ENCODE results near the gene DCAKD. TPM values are rescaled to one million over a fixed set of nuclear protein-coding genes. Genes with fewer than 3 reads are reported as not detected.

The DCAKD gene
- total RNA-seq, 3 donors from 2014 or later = 17.3 to 21.1 (median 19.1) TPM

GRCh38 chr17:45050481-45051059 lies 862 bp downstream of the DCAKD start:
- Mint-ChIP-seq H3K4me3 (peak overlapping the region; percentile 88), H3K27me3 (ENCODE audit: low read depth) (no peaks in the 10 kb centered on the region), H3K36me3 (ENCODE audit: insufficient read depth) (peaks cover 2% of the 10 kb centered on the region), H3K9me3 (no peaks in the 10 kb centered on the region), H3K4me1 (ENCODE audit: low read depth) (peaks cover 36% of the 10 kb centered on the region)
- DNase-seq = peak; percentile 38
- ATAC-seq = peak; percentile 22 to 24

GRCh38 chr17:45048795-45049563 lies 2.5 kb downstream of the DCAKD start:
- ATAC-seq (no peak), DNase-seq (no peak)
- peaks cover 2% of the 10 kb centered on the region for H3K36me3 Mint-ChIP-seq (ENCODE audit: insufficient read depth)
- H3K9me3 Mint-ChIP-seq = no peaks in the 10 kb centered on the region
- H3K27me3 Mint-ChIP-seq (ENCODE audit: low read depth) = no peaks in the 10 kb centered on the region
- peaks cover 35% of the 10 kb centered on the region for H3K4me1 Mint-ChIP-seq (ENCODE audit: low read depth)
- H3K4me3 Mint-ChIP-seq = peak overlapping the region; percentile 33

GRCh38 chr17:45046537-45047125 lies 4.8 kb downstream of the DCAKD start:
- Mint-ChIP-seq H3K36me3 (ENCODE audit: insufficient read depth) (peaks cover 2% of the 10 kb centered on the region), H3K27me3 (ENCODE audit: low read depth) (no peaks in the 10 kb centered on the region), H3K9me3 (no peaks in the 10 kb centered on the region), H3K4me3 (no peak overlapping the region), H3K4me1 (ENCODE audit: low read depth) (peaks cover 39% of the 10 kb centered on the region)
- ATAC-seq = no peak
- DNase-seq = no peak

GRCh38 chr17:45043813-45044540 lies 7.5 kb downstream of the DCAKD start:
- Mint-ChIP-seq H3K4me3 (no peak overlapping the region), H3K27me3 (ENCODE audit: low read depth) (no peaks in the 10 kb centered on the region), H3K9me3 (no peaks in the 10 kb centered on the region), H3K4me1 (ENCODE audit: low read depth) (peaks cover 25% of the 10 kb centered on the region), H3K36me3 (ENCODE audit: insufficient read depth) (peaks cover 2% of the 10 kb centered on the region)
- no peak for ATAC-seq
- DNase-seq = no peak

- DNase-seq (no peak), ATAC-seq (no peak)
- Mint-ChIP-seq H3K27me3 (ENCODE audit: low read depth) (no peaks in the 10 kb centered on the region), H3K36me3 (ENCODE audit: insufficient read depth) (peaks cover 2% of the 10 kb centered on the region), H3K4me1 (ENCODE audit: low read depth) (peaks cover 20% of the 10 kb centered on the region), H3K4me3 (no peak overlapping the region), H3K9me3 (no peaks in the 10 kb centered on the region)
These were observed 8.9 kb downstream of the DCAKD start for GRCh38 chr17:45042346-45043120.

GRCh38 chr17:45040459-45040858 lies 11.0 kb downstream of the DCAKD start:
- H3K4me1 Mint-ChIP-seq (ENCODE audit: low read depth) = peaks cover 11% of the 10 kb centered on the region
- DNase-seq (no peak), ATAC-seq (no peak)
- H3K4me3 Mint-ChIP-seq = no peak overlapping the region
- H3K27me3 Mint-ChIP-seq (ENCODE audit: low read depth) = no peaks in the 10 kb centered on the region
- H3K36me3 Mint-ChIP-seq (ENCODE audit: insufficient read depth) = peaks cover 2% of the 10 kb centered on the region
- no peaks in the 10 kb centered on the region for H3K9me3 Mint-ChIP-seq

GRCh38 chr17:45038728-45039634 lies 12.5 kb downstream of the DCAKD start:
- ATAC-seq (no peak), DNase-seq (no peak)
- peaks cover 8% of the 10 kb centered on the region for H3K4me1 Mint-ChIP-seq (ENCODE audit: low read depth)
- H3K36me3 Mint-ChIP-seq (ENCODE audit: insufficient read depth) = peaks cover 7% of the 10 kb centered on the region
- no peaks in the 10 kb centered on the region for H3K9me3 Mint-ChIP-seq
- H3K27me3 Mint-ChIP-seq (ENCODE audit: low read depth) = no peaks in the 10 kb centered on the region
- no peak overlapping the region for H3K4me3 Mint-ChIP-seq

GRCh38 chr17:45036691-45037090 lies 14.7 kb downstream of the DCAKD start:
- Mint-ChIP-seq H3K9me3 (no peaks in the 10 kb centered on the region), H3K4me3 (no peak overlapping the region), H3K27me3 (ENCODE audit: low read depth) (no peaks in the 10 kb centered on the region)

GRCh38 chr17:45035848-45036247 lies 15.6 kb downstream of the DCAKD start:
- Mint-ChIP-seq H3K27me3 (ENCODE audit: low read depth) (no peaks in the 10 kb centered on the region), H3K4me1 (ENCODE audit: low read depth) (no peaks in the 10 kb centered on the region), H3K36me3 (ENCODE audit: insufficient read depth) (peaks cover 15% of the 10 kb centered on the region), H3K9me3 (no peaks in the 10 kb centered on the region), H3K4me3 (no peak overlapping the region)
- DNase-seq (no peak), ATAC-seq (no peak)

More at GRCh38 chr17:45036691-45037090, 14.7 kb downstream of the DCAKD start:
- ATAC-seq (no peak), DNase-seq (no peak)
- no peaks in the 10 kb centered on the region for H3K4me1 Mint-ChIP-seq (ENCODE audit: low read depth)
- H3K36me3 Mint-ChIP-seq (ENCODE audit: insufficient read depth) = peaks cover 14% of the 10 kb centered on the region

GRCh38 chr17:45034599-45034998 lies 16.8 kb downstream of the DCAKD start:
- H3K36me3 Mint-ChIP-seq (ENCODE audit: insufficient read depth) = peaks cover 20% of the 10 kb centered on the region
- H3K27me3 Mint-ChIP-seq (ENCODE audit: low read depth) = no peaks in the 10 kb centered on the region
- H3K4me1 Mint-ChIP-seq (ENCODE audit: low read depth) = no peaks in the 10 kb centered on the region
- H3K4me3 Mint-ChIP-seq = no peak overlapping the region
- DNase-seq = no peak
- no peaks in the 10 kb centered on the region for H3K9me3 Mint-ChIP-seq
- ATAC-seq = no peak

GRCh38 chr17:45032174-45032541 lies 19.3 kb downstream of the DCAKD start:
- ATAC-seq (no peak), DNase-seq (no peak)
- Mint-ChIP-seq H3K9me3 (no peaks in the 10 kb centered on the region), H3K4me3 (no peak overlapping the region), H3K36me3 (ENCODE audit: insufficient read depth) (peaks cover 20% of the 10 kb centered on the region), H3K4me1 (ENCODE audit: low read depth) (no peaks in the 10 kb centered on the region), H3K27me3 (ENCODE audit: low read depth) (no peaks in the 10 kb centered on the region)

GRCh38 chr17:45031231-45032173 lies 19.9 kb downstream of the DCAKD start:
- no peaks in the 10 kb centered on the region for H3K9me3 Mint-ChIP-seq
- H3K4me1 Mint-ChIP-seq (ENCODE audit: low read depth) = no peaks in the 10 kb centered on the region
- H3K4me3 Mint-ChIP-seq = no peak overlapping the region
- peaks cover 20% of the 10 kb centered on the region for H3K36me3 Mint-ChIP-seq (ENCODE audit: insufficient read depth)
- no peak for DNase-seq
- H3K27me3 Mint-ChIP-seq (ENCODE audit: low read depth) = no peaks in the 10 kb centered on the region
- no peak for ATAC-seq

Measured in activated T-cell treated with anti-CD3 and anti-CD28 coated beads, Interleukin-2, amount 50 U/mL, for 4 hours (primary cell).